Astrocyte of the cerebellum (primary cell): Measurements from ENCODE around the gene VWA2.

Source experiments
- DNase-seq: peaks from one replicate; pipeline ENCODE4 v3.0.0-alpha.2; 2011; ENCODE audit warnings: low read depth
- H3K4me3 ChIP-seq: 2 replicates; pipeline ENCODE4 v1.5.1; 2011; ENCODE audit warnings: mild to moderate bottlenecking, low read depth, low read length, moderate library complexity
- in situ Hi-C: cut with HindIII; loops from 2 replicates; pipeline ENCODE4 v1.10.0; 2017; ENCODE audit warnings: low sequenced_read_pairs
- TF ChIP-seq, protein P1 (sequence below): IDR thresholded peaks from 2 replicates; pipeline ENCODE4 v1.5.1; 2012; ENCODE audit warnings: low read length, low read depth, moderate library complexity, mild to moderate bottlenecking; ENCODE audit errors: missing control alignments

Gene VWA2

DNA sequence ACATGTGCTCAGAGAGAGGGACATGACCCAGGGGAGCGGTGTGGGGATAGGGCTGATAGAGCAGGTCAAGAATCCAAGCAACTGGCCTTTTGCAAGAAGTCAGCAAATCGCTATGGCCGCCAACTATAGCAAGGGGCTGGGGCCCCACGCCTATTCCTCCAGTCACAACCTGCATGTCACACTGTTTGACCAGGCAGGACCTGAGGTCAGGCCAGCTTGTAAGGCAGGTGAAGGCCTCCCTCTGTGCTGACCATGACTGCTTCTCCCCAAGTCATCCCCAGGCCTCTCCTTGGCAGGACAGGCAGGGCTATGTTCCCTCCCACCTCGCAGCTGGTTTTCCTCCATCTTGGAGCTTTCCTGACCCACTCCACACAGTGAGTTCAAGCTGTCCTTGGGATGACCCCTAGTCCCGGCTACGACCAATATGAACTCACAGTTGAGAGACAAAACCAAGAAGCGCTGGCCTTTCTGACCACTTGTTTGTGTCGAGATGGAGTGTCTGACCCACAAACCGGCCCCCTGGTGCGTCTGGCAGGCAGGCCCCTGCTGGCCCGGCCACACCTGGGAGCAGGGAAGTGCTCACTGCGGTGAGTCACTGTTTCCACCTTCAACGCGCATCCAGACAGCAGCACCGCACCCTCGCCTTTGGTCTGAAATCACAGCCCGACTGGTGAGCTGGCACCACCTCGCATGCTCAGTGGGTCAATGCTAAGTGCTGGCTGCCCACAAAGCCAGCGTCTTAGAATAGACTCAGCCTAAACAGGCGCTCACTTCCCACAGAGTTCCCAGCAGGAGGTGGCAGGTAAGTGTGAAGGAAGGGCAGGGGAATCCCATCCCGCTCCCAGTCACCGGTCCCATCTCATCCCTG is 81.4 kb downstream of the VWA2 start:
- no peak overlapping the region for H3K4me3 ChIP-seq
- DNase-seq = no peak
- in situ Hi-C loops = no loop called here
- TF ChIP-seq, protein P1, sequence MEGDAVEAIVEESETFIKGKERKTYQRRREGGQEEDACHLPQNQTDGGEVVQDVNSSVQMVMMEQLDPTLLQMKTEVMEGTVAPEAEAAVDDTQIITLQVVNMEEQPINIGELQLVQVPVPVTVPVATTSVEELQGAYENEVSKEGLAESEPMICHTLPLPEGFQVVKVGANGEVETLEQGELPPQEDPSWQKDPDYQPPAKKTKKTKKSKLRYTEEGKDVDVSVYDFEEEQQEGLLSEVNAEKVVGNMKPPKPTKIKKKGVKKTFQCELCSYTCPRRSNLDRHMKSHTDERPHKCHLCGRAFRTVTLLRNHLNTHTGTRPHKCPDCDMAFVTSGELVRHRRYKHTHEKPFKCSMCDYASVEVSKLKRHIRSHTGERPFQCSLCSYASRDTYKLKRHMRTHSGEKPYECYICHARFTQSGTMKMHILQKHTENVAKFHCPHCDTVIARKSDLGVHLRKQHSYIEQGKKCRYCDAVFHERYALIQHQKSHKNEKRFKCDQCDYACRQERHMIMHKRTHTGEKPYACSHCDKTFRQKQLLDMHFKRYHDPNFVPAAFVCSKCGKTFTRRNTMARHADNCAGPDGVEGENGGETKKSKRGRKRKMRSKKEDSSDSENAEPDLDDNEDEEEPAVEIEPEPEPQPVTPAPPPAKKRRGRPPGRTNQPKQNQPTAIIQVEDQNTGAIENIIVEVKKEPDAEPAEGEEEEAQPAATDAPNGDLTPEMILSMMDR = no peak

DNA sequence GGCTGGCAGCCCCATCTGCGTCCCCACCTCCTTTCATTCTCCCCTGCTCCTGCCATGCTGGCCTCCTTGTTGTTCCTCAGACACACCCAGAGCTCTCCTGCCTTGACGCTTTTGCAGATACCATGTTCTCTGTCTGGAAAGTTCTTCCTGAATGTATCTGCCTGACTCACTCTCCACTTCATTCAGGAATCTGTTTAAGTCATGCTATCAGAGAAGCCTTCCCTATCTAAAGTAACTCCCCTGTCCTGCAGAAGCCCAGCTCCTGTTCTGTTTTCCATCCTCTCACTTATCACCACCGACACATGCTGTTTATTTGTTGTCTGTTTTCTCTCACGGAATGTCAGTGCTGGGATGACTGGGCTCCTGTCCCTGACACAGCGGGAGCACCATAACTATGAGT is 83.3 kb downstream of the VWA2 start:
- H3K4me3 ChIP-seq = no peak overlapping the region
- in situ Hi-C loops = no loop called here
- TF ChIP-seq, protein P1 = no peak
- no peak for DNase-seq

- TF ChIP-seq, protein P1 = no peak
Measured at GRCh38 chr10:114323023-114323422, 84.0 kb downstream of the VWA2 start.

GRCh38 chr10:114326795-114327194 is 87.7 kb downstream of the VWA2 start:
- DNase-seq = no peak
- TF ChIP-seq, protein P1 = no peak
- in situ Hi-C loops = no loop called here
- H3K4me3 ChIP-seq = no peak overlapping the region

More at GRCh38 chr10:114323023-114323422, 84.0 kb downstream of the VWA2 start:
- in situ Hi-C loops = no loop called here
- DNase-seq = no peak
- no peak overlapping the region for H3K4me3 ChIP-seq

DNA sequence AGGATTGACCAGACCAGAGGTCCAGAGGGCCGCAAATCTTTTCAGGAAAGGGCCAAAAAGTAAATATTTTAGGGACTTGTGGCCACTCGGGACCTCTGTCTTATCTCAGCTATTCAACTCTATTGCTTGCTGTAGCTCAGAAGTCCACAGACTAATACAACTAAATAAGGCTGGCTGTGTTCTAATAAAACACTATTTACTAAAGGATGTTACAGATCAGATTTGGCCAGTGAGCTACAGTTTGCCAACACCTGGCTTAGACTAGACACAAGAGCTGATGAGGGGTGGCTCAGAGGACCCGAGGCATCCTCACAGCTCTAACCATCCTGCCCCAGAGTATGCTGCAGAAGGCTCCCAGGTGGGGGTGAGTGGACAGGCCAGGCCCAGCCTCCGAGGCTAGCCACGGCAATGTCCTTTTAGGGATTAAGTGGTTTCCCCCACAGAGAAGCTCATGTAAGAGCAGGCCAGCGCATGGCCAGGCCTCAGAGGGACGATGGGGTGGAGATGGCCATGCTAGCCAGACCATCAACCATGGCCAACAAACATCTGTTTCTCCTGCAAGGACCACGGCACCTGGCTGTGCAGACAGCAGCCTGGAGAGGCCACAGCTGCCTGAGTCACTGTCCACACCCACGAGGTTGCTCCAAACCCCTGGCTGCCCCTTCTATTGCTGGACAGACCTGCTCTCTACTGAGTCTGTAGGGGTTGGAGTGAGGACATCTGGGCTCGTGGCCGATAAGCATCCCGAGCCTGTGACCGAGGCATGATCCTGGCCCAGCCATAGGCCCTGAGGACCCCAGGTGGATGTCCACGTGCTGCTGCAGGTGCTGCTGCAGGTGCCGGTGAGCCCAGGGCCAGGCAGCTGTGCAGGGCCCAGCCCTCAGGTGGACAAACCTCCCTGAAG is 88.7 kb downstream of the VWA2 start:
- no peak for DNase-seq
- in situ Hi-C loops = no loop called here
- TF ChIP-seq, protein P1 = no peak
- H3K4me3 ChIP-seq = no peak overlapping the region

GRCh38 chr10:114328441-114328812 is 89.4 kb downstream of the VWA2 start:
- H3K4me3 ChIP-seq = no peak overlapping the region
- no peak for DNase-seq
- in situ Hi-C loops = no loop called here
- TF ChIP-seq, protein P1 = no peak
